Esophagus (tissue), 2 donors: ENCODE results near the gene ZNF76. TPM values are rescaled to one million over a fixed set of nuclear protein-coding genes. Genes with fewer than 3 reads are reported as not detected.
"Not testable (repeated sequence)": the region's sequence is repeated elsewhere in the genome, so short reads cannot be mapped to it uniquely, and the experiment has no call there.

Experiments
- H3K27ac ChIP-seq, 2 donors: one replicate each; pipeline ENCODE4 v1.5.1; 2013; ENCODE audit warnings: low read depth in 2 of 2, mild to moderate bottlenecking in 2 of 2, inconsistent platforms in 1 of 2, low read length in 1 of 2, moderate library complexity in 1 of 2
- H3K27me3 ChIP-seq, 2 donors: one replicate each; pipeline ENCODE4 v1.6.1; 2013; ENCODE audit warnings: low read length in 2 of 2, control low read depth in 1 of 2, mild to moderate bottlenecking in 1 of 2; ENCODE audit not compliant: insufficient read depth in 2 of 2, control insufficient read depth in 1 of 2
- H3K36me3 ChIP-seq, 2 donors: one replicate each; pipeline ENCODE4 v1.6.1; 2013; ENCODE audit warnings: low read length in 1 of 2; ENCODE audit not compliant: control insufficient read depth in 2 of 2, insufficient read depth in 2 of 2
- H3K4me1 ChIP-seq, 2 donors: one replicate each; pipeline ENCODE4 v1.6.1; 2013; ENCODE audit warnings: low read length in 1 of 2; ENCODE audit not compliant: control insufficient read depth in 2 of 2, insufficient read depth in 2 of 2
- H3K4me3 ChIP-seq, 2 donors: one replicate each; pipeline ENCODE4 v1.5.1; 2013; ENCODE audit warnings: low read length in 2 of 2, mild to moderate bottlenecking in 2 of 2, low read depth in 1 of 2, moderate library complexity in 1 of 2
- H3K9me3 ChIP-seq, 2 donors: one replicate each; pipeline ENCODE4 v1.6.1; 2013; ENCODE audit warnings: mild to moderate bottlenecking in 2 of 2, low read depth in 1 of 2, low read length in 1 of 2, moderate library complexity in 1 of 2; ENCODE audit not compliant: control insufficient read depth in 2 of 2, insufficient read depth in 1 of 2
- WGBS, 2 donors: extraction: QIAGEN DNeasy Blood & Tissue Kit; methylation state at CpG; one replicate each; pipeline ENCODE4 v1.1.7; 2013; 5-methylcytosine and 5-hydroxymethylcytosine counted together
- polyA plus RNA-seq, 2 donors: library from polyadenylated mRNA; stranded (reverse); fragments of 200-250 nt; gene quantifications; one replicate each; pipeline ENCODE4 v1.2.3, GENCODE V29; 2013
- donor health status: healthy with polysubstance abuse.
- donor health status: Bipolar disorder and iron deficiency.

Gene ZNF76
- polyA plus RNA-seq, 2 donors, result 15.3 to 26.9 TPM

DNA sequence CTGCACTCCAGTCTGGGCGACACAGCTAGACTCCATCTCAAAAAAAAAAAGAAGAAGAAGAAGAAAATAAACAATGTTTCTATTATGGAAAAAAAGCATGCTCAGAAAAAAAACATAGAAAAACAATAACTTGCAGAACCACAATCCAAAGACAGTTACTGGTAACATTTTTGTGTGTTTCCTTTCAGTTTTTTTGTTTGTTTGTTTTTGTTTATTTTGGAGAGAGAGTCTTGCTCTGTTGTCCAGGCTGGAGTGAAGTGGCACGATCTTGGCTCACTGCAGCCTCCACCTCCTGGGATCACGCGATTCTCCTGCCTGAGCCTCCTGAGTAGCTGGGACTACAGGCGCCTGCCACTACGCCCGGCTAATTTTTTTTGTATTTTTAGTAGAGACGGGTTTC lies 69.4 kb downstream of the ZNF76 start:
- not testable (repeated sequence) for H3K36me3 ChIP-seq, H3K27ac ChIP-seq, H3K27me3 ChIP-seq, H3K9me3 ChIP-seq, H3K4me3 ChIP-seq, H3K4me1 ChIP-seq
- WGBS, 2 donors, result 90 to 95% methylated on average over 8 of the region's 8 CpGs

GRCh38 chr6:35330541-35331119 lies 71.1 kb downstream of the ZNF76 start:
- WGBS, 2 donors, result 94 to 96% methylated on average over 9 of the region's 9 CpGs
- Histone ChIP-seq H3K27ac (no peak overlapping the region), H3K36me3 (no peaks in the 10 kb centered on the region), H3K4me1 (no peaks in the 10 kb centered on the region), H3K9me3 (peaks cover 0 to 2% of the 10 kb centered on the region in 2 donors), H3K4me3 (no peak overlapping the region), H3K27me3 (no peaks in the 10 kb centered on the region)

GRCh38 chr6:35332074-35332887 lies 72.7 kb downstream of the ZNF76 start:
- peak overlapping the region in 1 of 2 donors; percentile 73 for H3K27ac ChIP-seq

GRCh38 chr6:35341557-35341956 lies 82.0 kb downstream of the ZNF76 start:
- Histone ChIP-seq H3K9me3 (no peaks in the 10 kb centered on the region), H3K27ac (peak overlapping the region; percentile 44 to 87), H3K4me3 (no peak overlapping the region), H3K36me3 (peaks cover 0 to 8% of the 10 kb centered on the region in 2 donors), H3K4me1 (peaks cover 0 to 9% of the 10 kb centered on the region in 2 donors), H3K27me3 (no peaks in the 10 kb centered on the region)
- 62 to 65% methylated on average over 13 of the region's 13 CpGs for WGBS, 2 donors

More at GRCh38 chr6:35332074-35332887, 72.7 kb downstream of the ZNF76 start:
- not testable (repeated sequence) for H3K36me3 ChIP-seq, H3K4me1 ChIP-seq, H3K9me3 ChIP-seq, H3K4me3 ChIP-seq, H3K27me3 ChIP-seq
- 58 to 60% methylated on average over 9 of the region's 9 CpGs for WGBS, 2 donors

DNA sequence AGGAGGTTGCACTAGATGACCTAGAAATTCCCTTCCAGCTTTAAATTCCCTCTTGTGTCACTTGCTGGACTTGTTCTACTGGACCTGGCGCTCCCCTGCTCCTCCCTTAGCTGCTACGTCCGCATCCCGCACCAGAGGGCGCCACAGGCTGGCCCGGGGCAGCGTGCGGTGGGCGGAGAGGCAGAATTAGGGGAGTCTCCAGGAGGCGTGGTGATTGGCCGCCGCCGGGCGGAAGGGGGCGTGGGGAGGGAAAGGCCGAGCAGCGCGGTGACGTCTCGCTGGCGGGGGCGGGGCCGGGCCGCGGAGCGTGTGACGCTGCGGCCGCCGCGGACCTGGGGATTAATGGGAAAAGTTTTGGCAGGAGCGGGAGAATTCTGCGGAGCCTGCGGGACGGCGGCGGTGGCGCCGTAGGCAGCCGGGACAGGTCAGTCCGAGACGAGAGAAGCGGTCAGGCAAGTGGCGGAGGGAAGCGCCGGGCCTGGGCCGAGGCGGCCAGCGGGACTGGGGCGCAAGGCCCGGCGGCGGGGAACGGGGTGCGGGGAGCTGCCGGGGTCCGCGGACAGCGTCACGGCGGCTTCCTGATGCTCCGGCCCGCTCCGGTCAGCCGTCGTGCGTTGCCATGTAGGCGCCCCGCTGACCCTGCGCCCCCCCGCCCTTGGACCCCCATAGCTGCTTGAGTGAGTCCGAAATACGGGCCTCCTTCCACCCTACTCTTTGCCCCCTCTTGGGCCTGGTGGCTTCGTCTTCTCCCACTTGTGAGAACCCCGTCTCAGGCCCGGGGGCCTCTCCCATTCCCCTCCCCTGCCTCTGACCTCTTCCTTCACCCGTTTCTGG lies 82.9 kb downstream of the ZNF76 start, which contains the start of gene PPARD:
PPARD (plus strand) TSS at position 301 of the 834 bp plus-strand sequence. CDS start 68,530 bp downstream, outside the sequence.
- Histone ChIP-seq H3K36me3 (peaks cover 0 to 8% of the 10 kb centered on the region in 2 donors), H3K27me3 (no peaks in the 10 kb centered on the region), H3K9me3 (no peaks in the 10 kb centered on the region), H3K27ac (peak within 1 kb of the TSS; percentile 87 to 91), H3K4me3 (peak within 1 kb of the TSS; percentile 72 to 83), H3K4me1 (peaks cover 0 to 9% of the 10 kb centered on the region in 2 donors)
- 0% methylated on average over 54 to 77 of the region's 77 CpGs for WGBS, 2 donors

GRCh38 chr6:35343092-35343834 lies 83.7 kb downstream of the ZNF76 start:
- peaks cover 0 to 8% of the 10 kb centered on the region in 2 donors for H3K36me3 ChIP-seq
- 9 to 10% methylated on average over 13 of the region's 13 CpGs for WGBS, 2 donors
- H3K27ac ChIP-seq, result peak overlapping the region; percentile 87 to 91

DNA sequence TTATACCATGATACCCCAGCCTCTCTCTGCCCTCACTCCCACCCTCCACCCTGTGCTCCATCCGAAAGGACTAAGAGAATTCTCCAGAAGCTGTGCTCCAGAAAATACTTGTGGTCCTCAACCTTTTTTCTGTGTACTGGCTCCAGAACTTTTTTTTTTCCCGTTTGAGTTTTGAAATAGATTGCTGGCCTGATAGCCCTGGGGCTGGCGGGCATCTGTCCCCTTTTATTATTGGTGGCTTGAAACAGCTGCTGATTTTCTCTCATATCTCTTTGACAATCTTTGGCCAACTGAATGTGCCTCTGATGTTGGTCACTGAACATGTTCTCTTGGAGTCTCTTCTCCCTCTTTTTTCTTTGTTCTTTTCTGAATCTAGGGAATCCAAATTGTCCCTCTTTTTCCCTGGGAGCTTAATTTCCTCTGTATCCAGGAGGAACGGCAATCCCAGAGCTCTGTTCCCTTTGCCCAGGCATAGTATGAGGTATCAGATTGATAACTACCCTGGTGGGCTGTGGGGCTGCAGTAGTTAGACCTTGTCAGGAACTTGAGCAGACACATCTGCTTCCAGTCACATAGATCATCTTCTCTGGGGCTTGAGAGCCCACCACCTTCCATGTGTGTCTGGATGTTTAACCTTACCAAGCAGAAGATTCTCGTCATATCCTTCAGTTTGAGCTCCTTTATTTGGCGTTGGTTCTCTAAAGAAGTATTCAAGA lies 84.5 kb downstream of the ZNF76 start:
- peaks cover 0 to 9% of the 10 kb centered on the region in 2 donors for H3K4me1 ChIP-seq
- no peaks in the 10 kb centered on the region for H3K27me3 ChIP-seq
- peak overlapping the region; percentile 72 to 83 for H3K4me3 ChIP-seq
- peak overlapping the region in 1 of 2 donors; percentile 36 for H3K27ac ChIP-seq
- WGBS, 2 donors, result 64 to 68% methylated on average over 6 of the region's 6 CpGs
- no peaks in the 10 kb centered on the region for H3K9me3 ChIP-seq
- H3K36me3 ChIP-seq, result peaks cover 0 to 13% of the 10 kb centered on the region in 2 donors

More at GRCh38 chr6:35343092-35343834, 83.7 kb downstream of the ZNF76 start:
- Histone ChIP-seq H3K9me3 (no peaks in the 10 kb centered on the region), H3K27me3 (no peaks in the 10 kb centered on the region), H3K4me3 (peak overlapping the region; percentile 72 to 83), H3K4me1 (peaks cover 0 to 9% of the 10 kb centered on the region in 2 donors)
